GM18508 (cell line): ENCODE data around the gene NR3C1.

Experiments
- ATAC-seq: cut with Tn5 transposase; IDR thresholded peaks from one replicate; pipeline ENCODE4 v1.9.1; 2021; ENCODE audit warnings: moderate number of reproducible peaks; ENCODE audit not compliant: insufficient read depth, unreplicated experiment

NR3C1 gene

GRCh38 chr5:143316844-143317631, 86.4 kb downstream of the NR3C1 start:
- no peak for ATAC-seq

GRCh38 chr5:143316337-143316736, 87.1 kb downstream of the NR3C1 start:
- ATAC-seq: no peak

GRCh38 chr5:143315929-143316328, 87.6 kb downstream of the NR3C1 start:
- ATAC-seq: no peak

GRCh38 chr5:143315214-143315613, 88.3 kb downstream of the NR3C1 start:
- no peak for ATAC-seq

- ATAC-seq: no peak
These were observed 88.8 kb downstream of the NR3C1 start for GRCh38 chr5:143314659-143315058.

- no peak for ATAC-seq
These were observed 89.4 kb downstream of the NR3C1 start for GRCh38 chr5:143314099-143314498.

- ATAC-seq: no peak
These were observed 90.1 kb downstream of the NR3C1 start for GRCh38 chr5:143313298-143313852.

GRCh38 chr5:143312822-143313221, 90.7 kb downstream of the NR3C1 start:
- no peak for ATAC-seq

GRCh38 chr5:143311955-143312354, 91.5 kb downstream of the NR3C1 start:
- ATAC-seq: no peak

- no peak for ATAC-seq
These were observed 92.1 kb downstream of the NR3C1 start for GRCh38 chr5:143311428-143311827.

- ATAC-seq: no peak
These were observed 93.6 kb downstream of the NR3C1 start for GRCh38 chr5:143309661-143310431.

GRCh38 chr5:143308731-143309130, 94.8 kb downstream of the NR3C1 start:
- no peak for ATAC-seq

- no peak for ATAC-seq
These were observed 97.4 kb downstream of the NR3C1 start for GRCh38 chr5:143306040-143306439.

- ATAC-seq: no peak
These were observed 98.5 kb downstream of the NR3C1 start for GRCh38 chr5:143304836-143305475.

- no peak for ATAC-seq
These were observed 101.0 kb downstream of the NR3C1 start for GRCh38 chr5:143302341-143303045.

- no peak for ATAC-seq
These were observed 105.7 kb downstream of the NR3C1 start for GRCh38 chr5:143297756-143298155.

- ATAC-seq: no peak
These were observed 113.4 kb downstream of the NR3C1 start for GRCh38 chr5:143290125-143290524.

GRCh38 chr5:143284521-143284920, 119.0 kb downstream of the NR3C1 start:
- no peak for ATAC-seq

GRCh38 chr5:143284002-143284401, 119.5 kb downstream of the NR3C1 start:
- no peak for ATAC-seq

- no peak for ATAC-seq
These were observed 122.3 kb downstream of the NR3C1 start for GRCh38 chr5:143281226-143281625.
